GM12872 (cell line): Measurements from ENCODE around the gene NDRG2.

Experiments
- TF ChIP-seq, protein P1 (sequence below): IDR thresholded peaks from 3 replicates; pipeline ENCODE4 v1.5.1; 2011; ENCODE audit warnings: low read depth, mild to moderate bottlenecking, low read length, moderate library complexity; ENCODE audit not compliant: insufficient read depth

NDRG2 gene

DNA sequence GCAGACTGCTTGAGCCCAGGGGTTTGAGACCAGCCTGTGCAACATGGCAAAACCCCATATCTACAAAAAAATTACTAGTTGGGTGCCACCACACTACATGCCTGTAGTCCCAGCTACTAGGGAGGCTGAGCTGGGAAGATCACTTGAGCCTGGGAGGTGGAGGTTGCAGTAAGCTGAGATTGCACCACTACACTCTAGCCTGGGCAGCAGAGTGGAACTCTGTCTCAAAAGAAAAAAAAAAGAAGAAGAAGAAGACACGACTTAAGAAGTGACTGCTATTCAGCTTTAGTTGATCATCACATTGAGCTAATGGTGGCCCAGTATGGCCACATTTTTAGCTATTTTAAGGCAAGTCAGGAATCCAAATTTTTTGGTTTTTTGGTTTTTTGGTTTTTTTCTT is 44.0 kb downstream of the NDRG2 start:
- TF ChIP-seq, protein P1, sequence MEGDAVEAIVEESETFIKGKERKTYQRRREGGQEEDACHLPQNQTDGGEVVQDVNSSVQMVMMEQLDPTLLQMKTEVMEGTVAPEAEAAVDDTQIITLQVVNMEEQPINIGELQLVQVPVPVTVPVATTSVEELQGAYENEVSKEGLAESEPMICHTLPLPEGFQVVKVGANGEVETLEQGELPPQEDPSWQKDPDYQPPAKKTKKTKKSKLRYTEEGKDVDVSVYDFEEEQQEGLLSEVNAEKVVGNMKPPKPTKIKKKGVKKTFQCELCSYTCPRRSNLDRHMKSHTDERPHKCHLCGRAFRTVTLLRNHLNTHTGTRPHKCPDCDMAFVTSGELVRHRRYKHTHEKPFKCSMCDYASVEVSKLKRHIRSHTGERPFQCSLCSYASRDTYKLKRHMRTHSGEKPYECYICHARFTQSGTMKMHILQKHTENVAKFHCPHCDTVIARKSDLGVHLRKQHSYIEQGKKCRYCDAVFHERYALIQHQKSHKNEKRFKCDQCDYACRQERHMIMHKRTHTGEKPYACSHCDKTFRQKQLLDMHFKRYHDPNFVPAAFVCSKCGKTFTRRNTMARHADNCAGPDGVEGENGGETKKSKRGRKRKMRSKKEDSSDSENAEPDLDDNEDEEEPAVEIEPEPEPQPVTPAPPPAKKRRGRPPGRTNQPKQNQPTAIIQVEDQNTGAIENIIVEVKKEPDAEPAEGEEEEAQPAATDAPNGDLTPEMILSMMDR, result no peak

GRCh38 chr14:20978687-20979086 is 46.2 kb downstream of the NDRG2 start:
- TF ChIP-seq, protein P1, result no peak

- TF ChIP-seq, protein P1, result no peak
Observed at GRCh38 chr14:20976291-20976690, 48.6 kb downstream of the NDRG2 start.

GRCh38 chr14:20973501-20973900 is 51.4 kb downstream of the NDRG2 start:
- TF ChIP-seq, protein P1, result no peak

DNA sequence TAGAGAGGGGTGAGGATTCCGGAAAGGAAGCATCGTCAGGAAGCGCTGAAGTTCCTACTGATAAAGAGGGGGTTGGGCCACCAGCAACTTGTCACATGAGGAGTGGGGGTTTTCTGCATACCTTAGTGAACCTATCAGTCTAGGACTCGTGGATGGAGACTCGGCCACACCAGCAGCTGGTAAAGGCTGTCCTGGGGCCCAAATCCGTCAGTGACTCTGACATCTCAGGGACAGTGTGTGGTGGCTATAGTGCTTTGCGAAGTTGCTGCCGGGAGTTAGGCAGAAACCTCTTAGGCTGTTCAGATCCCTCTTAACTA is 53.2 kb downstream of the NDRG2 start:
- TF ChIP-seq, protein P1, result no peak

DNA sequence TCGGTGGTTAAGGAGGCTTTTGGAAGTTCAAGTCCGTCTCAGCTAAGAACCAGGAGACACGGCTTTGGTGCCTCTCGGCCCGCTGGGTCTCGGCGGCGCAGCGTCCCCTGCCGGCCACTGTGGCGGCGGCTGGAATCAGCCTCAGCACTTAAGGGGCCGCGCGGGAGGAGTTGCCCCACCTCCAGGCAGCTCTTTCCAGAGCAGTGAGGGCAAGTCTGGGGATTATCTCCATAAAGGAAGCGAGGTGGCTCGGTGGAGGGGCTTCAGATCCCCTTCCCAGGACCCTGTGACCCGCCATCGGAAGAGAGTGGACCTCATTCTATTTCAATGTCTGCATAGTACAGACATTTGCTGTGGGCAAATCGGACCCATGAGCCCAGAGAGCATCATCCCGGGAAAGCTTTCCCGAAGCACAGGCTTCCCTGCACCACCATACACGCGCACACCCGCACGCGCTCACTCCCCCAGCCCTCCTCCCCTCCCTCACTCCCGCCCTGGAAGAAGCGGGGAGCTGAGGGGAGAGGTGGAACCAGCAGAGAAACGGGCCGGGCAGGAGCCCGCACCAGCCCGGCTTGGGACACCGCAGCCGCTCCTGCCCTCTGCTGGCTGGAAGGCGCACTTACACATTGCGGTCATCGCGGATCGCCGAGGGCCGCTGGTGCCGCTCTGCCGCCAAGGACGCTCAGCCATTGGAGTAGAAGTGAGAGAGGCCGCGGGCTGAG is 53.7 kb downstream of the NDRG2 start:
- TF ChIP-seq, protein P1, result peak; percentile 98

DNA sequence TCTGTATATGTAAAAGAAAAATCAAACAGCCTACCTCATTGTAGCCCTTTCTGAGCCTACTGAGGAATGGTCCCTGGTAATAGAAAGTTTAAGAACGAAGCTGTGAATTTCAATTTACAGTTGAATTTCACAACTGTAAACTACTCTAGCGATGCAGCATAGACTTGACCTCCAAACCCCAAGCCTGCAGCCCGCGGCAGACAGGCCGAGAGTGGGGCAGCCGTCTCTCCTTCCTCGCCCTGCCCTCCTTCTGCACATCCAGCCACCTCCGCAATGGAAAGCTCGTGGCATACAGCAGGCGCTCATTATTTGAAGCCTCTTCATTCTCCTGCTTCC is 54.2 kb downstream of the NDRG2 start:
- TF ChIP-seq, protein P1, result no peak
